ENCODE measurements around the gene CNGA3. TPM values are rescaled to one million over a fixed set of nuclear protein-coding genes. Genes with fewer than 3 reads are reported as not detected.

The CNGA3 gene
- total and polyA plus RNA-seq, 2 of the 4 experiments (the other 2 are of a cell fraction), result under 0.01 TPM; not detected in 1

DNA sequence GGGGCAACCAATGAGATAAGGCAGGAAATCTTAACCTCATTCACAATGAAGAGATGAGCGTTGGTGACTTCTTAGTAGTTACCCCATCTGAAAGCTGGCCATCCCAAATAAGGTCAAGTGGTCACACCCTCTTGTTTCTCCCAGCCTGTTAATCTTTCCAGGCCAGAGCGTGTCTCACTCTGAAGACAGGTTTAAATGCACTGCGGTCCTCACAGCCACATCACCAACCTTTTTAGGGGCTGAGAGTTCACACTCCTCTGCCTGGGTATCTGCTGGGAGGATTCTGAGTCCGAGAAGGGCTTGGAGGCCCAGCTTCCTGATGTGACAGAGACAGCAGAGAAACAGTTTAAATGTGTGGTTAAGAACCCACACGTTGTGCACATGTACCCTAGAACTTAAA, 13.3 kb upstream of the CNGA3 start:
- H3K36me3 ChIP-seq (ENCODE audit: control insufficient read depth, insufficient read depth, low read length), result no peaks in the 10 kb centered on the region
- no peak overlapping the region for H2BK5ac ChIP-seq (ENCODE audit: low read depth, low read length, poor library complexity, severe bottlenecking)
- H3K4me1 ChIP-seq (ENCODE audit: control insufficient read depth, insufficient read depth, low read length), result peaks cover 6% of the 10 kb centered on the region
- no peaks in the 10 kb centered on the region; the same call in 1 of the 2 replicates for H3K27me3 ChIP-seq (ENCODE audit: control insufficient read depth, insufficient read depth, low read length)
- H4K5ac ChIP-seq (ENCODE audit: low read depth, low read length), result no peak overlapping the region
- H3K4me3 ChIP-seq (ENCODE audit: insufficient read depth, low read depth, low read length), result no peak overlapping the region
- no peak overlapping the region for H4K8ac ChIP-seq (ENCODE audit: low read depth in 2 of 2, low read length in 2 of 2)
- no peak overlapping the region for H3K27ac ChIP-seq (ENCODE audit: insufficient read depth, low read length)
- no peaks in the 10 kb centered on the region for H3K9me3 ChIP-seq (ENCODE audit: control insufficient read depth, insufficient read depth, low read length)
- ChIA-PET CTCF (no interaction called here), POLR2A (ENCODE audit: unreplicated experiment) (no interaction called here)
- no peak overlapping the region for H3K56ac ChIP-seq (ENCODE audit: extremely low read depth, insufficient read depth, low read length)
- peak overlapping the region; percentile 3 for H2AFZ ChIP-seq (replicated peaks; ENCODE audit: low read length, poor library complexity)
- in situ Hi-C loops (cut with MboI; ENCODE audit: low sequenced_read_pairs) (no loop called here), intact Hi-C loops (cut with micrococcal nuclease) (no loop called here), dilution Hi-C loops (cut with HindIII; ENCODE audit: low sequenced_read_pairs, unreplicated experiment) (no loop called here)
- no peak overlapping the region for H3K9ac ChIP-seq (ENCODE audit: low read depth, low read length)
- peaks cover 11% of the 10 kb centered on the region for H3K9me1 ChIP-seq (ENCODE audit: insufficient read depth, low read length)
- H3K4me2 ChIP-seq (ENCODE audit: low read depth, low read length), result no peak overlapping the region
- TF ChIP-seq BHLHE40 (IDR thresholded peaks at IDR 0.05; ENCODE audit: low read depth, low read length), result no peak
- TF ChIP-seq, protein P1, sequence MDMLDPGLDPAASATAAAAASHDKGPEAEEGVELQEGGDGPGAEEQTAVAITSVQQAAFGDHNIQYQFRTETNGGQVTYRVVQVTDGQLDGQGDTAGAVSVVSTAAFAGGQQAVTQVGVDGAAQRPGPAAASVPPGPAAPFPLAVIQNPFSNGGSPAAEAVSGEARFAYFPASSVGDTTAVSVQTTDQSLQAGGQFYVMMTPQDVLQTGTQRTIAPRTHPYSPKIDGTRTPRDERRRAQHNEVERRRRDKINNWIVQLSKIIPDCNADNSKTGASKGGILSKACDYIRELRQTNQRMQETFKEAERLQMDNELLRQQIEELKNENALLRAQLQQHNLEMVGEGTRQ (IDR thresholded peaks at IDR 0.05; ENCODE audit: low read depth, low read length), result no peak
- no peak for TF ChIP-seq RAD21 (IDR thresholded peaks at IDR 0.05; ENCODE audit: low read length)
- TF ChIP-seq SMC3 (IDR thresholded peaks at IDR 0.05; ENCODE audit: low read depth, low read length), result no peak
- TF ChIP-seq MAFK (IDR thresholded peaks at IDR 0.05; ENCODE audit: low read depth, low read length), result no peak
- no peak for TF ChIP-seq CEBPB (IDR thresholded peaks at IDR 0.05; ENCODE audit: low read depth, low read length)
- TF ChIP-seq, protein P2, sequence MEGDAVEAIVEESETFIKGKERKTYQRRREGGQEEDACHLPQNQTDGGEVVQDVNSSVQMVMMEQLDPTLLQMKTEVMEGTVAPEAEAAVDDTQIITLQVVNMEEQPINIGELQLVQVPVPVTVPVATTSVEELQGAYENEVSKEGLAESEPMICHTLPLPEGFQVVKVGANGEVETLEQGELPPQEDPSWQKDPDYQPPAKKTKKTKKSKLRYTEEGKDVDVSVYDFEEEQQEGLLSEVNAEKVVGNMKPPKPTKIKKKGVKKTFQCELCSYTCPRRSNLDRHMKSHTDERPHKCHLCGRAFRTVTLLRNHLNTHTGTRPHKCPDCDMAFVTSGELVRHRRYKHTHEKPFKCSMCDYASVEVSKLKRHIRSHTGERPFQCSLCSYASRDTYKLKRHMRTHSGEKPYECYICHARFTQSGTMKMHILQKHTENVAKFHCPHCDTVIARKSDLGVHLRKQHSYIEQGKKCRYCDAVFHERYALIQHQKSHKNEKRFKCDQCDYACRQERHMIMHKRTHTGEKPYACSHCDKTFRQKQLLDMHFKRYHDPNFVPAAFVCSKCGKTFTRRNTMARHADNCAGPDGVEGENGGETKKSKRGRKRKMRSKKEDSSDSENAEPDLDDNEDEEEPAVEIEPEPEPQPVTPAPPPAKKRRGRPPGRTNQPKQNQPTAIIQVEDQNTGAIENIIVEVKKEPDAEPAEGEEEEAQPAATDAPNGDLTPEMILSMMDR (conservative IDR thresholded peaks at IDR 0.05; ENCODE audit: low read depth, low read length), result no peak
- TF ChIP-seq RCOR1 (IDR thresholded peaks at IDR 0.05; ENCODE audit: insufficient replicate concordance, low read length), result no peak
- H2AK5ac ChIP-seq (ENCODE audit: low read depth, low read length), result peak overlapping the region; percentile 54; the same call in 1 of the 2 replicates
- 0 out of 2 replicates have a peak overlapping the region, but pooled peaks have one; percentile 21 for H3K14ac ChIP-seq (replicated peaks; ENCODE audit: low read depth, low read length)
- no TSS peak for BruUV-seq (replicated peaks)
- ATAC-seq (ENCODE audit: low read depth) (no peak), DNase-seq (no peak)
- H2AK9ac ChIP-seq (replicated peaks; ENCODE audit: low read depth, low read length, poor library complexity), result no peak overlapping the region
- H2BK20ac ChIP-seq (ENCODE audit: low read depth, low read length), result 0 out of 2 replicates have a peak overlapping the region, but pooled peaks have one; percentile 21
- H4K91ac ChIP-seq (ENCODE audit: insufficient read depth, low read depth, low read length), result no peak overlapping the region
- peak overlapping the region; percentile 32 for H2BK120ac ChIP-seq (ENCODE audit: low read depth, low read length)
- no peaks in the 10 kb centered on the region for H4K20me1 ChIP-seq (ENCODE audit: insufficient read depth, low read length)
- no peak overlapping the region for H2BK15ac ChIP-seq (ENCODE audit: low read depth, low read length)
- H3K4ac ChIP-seq (ENCODE audit: low read depth, low read length), result peak overlapping the region; percentile 55; the same call in 1 of the 2 replicates
- no peak overlapping the region for H3K23ac ChIP-seq (ENCODE audit: low read depth, low read length)
- WGBS, 2 experiments (ENCODE audit: extremely low coverage in 2 of 2, insufficient read length in 1 of 2), result 100% methylated on average over 1 of the region's 5 CpGs; no CpG with 5 or more reads in 1 of the 2 experiments
- no peaks in the 10 kb centered on the region for H3K79me1 ChIP-seq (ENCODE audit: low read depth in 1 of 2, low read length in 2 of 2)
- no peak overlapping the region for H3K18ac ChIP-seq (ENCODE audit: low read depth, low read length)

Data from IMR-90 (cell line).